ENCODE measurements around the gene HPSE. TPM values are rescaled to one million over a fixed set of nuclear protein-coding genes. Genes with fewer than 3 reads are reported as not detected.

HPSE gene
- total RNA-seq, 4 donors from 2014 or later, result 0.42 to 1.5 (median 0.88) TPM

DNA sequence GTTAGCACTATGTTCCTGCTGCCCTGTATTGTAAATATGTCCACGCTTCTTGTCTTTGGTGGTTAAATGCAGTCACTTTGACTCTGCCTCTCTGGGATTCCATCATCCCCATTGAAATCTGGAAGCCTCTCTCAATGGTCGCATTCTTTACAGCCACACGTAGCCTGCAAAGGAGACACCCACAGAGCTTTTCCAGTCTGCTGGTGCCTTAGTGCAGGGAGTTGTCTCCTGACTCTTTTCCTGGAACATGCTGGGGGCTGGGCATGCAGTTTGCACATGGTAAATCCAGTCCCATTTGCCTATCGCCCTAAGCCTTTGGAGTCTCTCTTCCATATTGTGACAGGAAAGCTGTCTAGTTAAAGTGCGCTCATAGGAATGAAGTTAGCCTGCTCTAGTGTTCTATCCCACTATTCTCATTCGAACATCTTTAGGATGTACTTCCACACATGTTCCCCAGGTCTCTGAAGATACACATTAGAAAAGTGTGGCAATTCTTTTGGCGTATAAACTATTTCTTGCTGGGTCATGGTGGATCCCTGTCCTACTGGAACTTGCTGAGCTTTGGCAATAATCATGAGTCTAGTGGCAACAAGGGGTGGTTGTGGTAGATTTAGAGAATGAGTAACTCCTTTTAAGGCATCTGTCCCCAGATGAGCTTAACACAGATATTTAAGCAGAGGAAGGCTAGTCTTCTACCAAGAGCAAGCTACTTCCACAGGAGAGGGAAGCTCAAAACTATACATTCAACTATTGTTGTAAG is 83.8 kb downstream of the HPSE start:
- DNase-seq (ENCODE audit: extremely low spot score), result no peak
- H3K4me3 ChIP-seq, result no peak overlapping the region
- H3K9me3 ChIP-seq, result no peaks in the 10 kb centered on the region
- 88% methylated on average over 7 of the region's 7 CpGs for WGBS
- intact Hi-C loops (cut with DNase I), result no loop called here
- H3K27me3 ChIP-seq, result no peaks in the 10 kb centered on the region
- peaks cover 0 to 7% (median 5%) of the 10 kb centered on the region in 4 donors for H3K4me1 ChIP-seq
- no peak overlapping the region for H3K27ac ChIP-seq (replicated peaks in 1 of 4)
- TF ChIP-seq, protein P1, sequence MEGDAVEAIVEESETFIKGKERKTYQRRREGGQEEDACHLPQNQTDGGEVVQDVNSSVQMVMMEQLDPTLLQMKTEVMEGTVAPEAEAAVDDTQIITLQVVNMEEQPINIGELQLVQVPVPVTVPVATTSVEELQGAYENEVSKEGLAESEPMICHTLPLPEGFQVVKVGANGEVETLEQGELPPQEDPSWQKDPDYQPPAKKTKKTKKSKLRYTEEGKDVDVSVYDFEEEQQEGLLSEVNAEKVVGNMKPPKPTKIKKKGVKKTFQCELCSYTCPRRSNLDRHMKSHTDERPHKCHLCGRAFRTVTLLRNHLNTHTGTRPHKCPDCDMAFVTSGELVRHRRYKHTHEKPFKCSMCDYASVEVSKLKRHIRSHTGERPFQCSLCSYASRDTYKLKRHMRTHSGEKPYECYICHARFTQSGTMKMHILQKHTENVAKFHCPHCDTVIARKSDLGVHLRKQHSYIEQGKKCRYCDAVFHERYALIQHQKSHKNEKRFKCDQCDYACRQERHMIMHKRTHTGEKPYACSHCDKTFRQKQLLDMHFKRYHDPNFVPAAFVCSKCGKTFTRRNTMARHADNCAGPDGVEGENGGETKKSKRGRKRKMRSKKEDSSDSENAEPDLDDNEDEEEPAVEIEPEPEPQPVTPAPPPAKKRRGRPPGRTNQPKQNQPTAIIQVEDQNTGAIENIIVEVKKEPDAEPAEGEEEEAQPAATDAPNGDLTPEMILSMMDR (IDR thresholded peaks at IDR 0.05), result no peak
- no peak for TF ChIP-seq POLR2A (IDR thresholded peaks at IDR 0.05; ENCODE audit: low read depth)
- TF ChIP-seq EP300 (IDR thresholded peaks at IDR 0.05), result no peak
- no peak for TF ChIP-seq POLR2AphosphoS5 (IDR thresholded peaks at IDR 0.05)
- H3K36me3 ChIP-seq, result no peaks in the 10 kb centered on the region

DNA sequence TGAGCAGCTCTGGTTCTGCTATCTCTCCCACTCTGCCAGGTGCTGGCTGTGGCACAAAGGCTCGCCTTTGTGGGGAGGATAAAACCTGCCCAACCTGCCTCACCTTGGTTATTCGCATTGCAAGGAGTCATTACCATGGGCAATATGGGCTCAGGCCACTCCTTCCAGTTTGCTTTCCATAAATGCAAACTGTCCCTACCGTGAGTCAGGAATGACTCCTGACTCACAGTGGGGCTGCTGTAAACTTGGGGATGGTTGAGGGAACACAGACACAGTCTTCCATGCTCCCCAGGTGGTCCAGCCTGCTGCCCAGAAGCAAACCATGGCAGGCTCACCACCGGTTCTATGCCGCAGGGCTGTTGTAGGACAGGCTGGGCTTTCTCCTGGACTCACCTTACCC is 86.2 kb downstream of the HPSE start:
- WGBS, result 85% methylated on average over 3 of the region's 5 CpGs
- TF ChIP-seq EP300 (IDR thresholded peaks at IDR 0.05) (no peak), POLR2AphosphoS5 (IDR thresholded peaks at IDR 0.05) (no peak), POLR2A (IDR thresholded peaks at IDR 0.05; ENCODE audit: low read depth) (no peak)
- TF ChIP-seq, protein P1 (IDR thresholded peaks at IDR 0.05), result no peak
- Histone ChIP-seq H3K4me3 (no peak overlapping the region), H3K4me1 (no peaks in the 10 kb centered on the region), H3K27me3 (no peaks in the 10 kb centered on the region), H3K36me3 (no peaks in the 10 kb centered on the region), H3K27ac (replicated peaks in 1 of 4) (no peak overlapping the region), H3K9me3 (no peaks in the 10 kb centered on the region)
- no peak for DNase-seq (ENCODE audit: extremely low spot score)
- intact Hi-C loops (cut with DNase I), result loop anchor here (5.0 kb wide), 1 partner anchor 131 kb away; no protein-coding TSS in a partner anchor

DNA sequence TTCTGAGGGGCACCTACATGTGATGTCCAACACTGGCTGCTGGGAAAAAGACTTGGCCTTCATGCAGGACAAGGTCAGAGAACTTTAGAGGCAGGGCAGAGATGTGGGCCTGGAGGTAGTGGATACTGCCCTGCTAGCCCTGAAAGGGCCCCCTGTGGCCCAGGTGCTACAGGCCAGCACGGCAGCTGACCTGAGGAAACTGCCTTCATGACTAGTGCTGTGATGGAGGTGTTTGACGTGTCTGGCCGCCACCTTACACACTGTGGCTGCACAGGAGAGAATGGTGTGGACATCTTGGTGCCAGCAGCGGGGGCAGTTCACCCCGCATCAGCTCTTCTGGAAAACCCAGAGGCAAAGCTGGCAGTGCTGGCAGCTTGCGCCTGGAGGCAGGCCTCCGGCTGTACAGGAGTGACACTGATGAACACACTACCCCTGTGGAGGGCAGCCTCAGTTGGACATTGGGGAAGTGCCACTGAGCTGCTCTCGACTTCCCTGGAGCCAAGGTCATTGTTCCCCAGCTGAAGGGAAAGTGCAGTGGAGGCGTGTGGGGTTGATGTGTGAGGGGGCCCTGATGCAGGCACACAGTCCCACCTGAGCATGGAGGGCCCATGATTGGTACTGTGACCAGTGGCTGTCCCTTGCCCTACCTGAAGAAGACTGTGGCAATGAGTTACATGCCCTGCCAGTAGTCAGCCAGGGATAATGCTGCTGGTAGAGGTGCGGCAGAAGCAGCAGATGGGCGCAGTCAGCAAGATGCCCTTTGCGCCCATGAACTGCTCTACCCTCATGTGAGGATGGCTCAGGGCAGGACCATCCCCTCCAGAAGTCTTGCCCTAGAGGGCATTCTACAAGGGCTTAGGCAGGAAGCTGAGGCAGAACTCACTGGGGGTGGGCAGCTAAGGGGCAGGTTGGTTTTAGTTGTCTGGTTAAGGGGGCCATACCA is 87.0 kb downstream of the HPSE start:
- intact Hi-C loops (cut with DNase I), result loop anchor here (5.0 kb wide), 1 partner anchor 130 kb away; no protein-coding TSS in a partner anchor
- no peak for DNase-seq (ENCODE audit: extremely low spot score)

More for the DNA sequence above, 87.0 kb downstream of the HPSE start:
- H3K36me3 ChIP-seq, result no peaks in the 10 kb centered on the region
- no peak overlapping the region for H3K27ac ChIP-seq (replicated peaks in 1 of 4)
- H3K4me3 ChIP-seq, result no peak overlapping the region
- no peaks in the 10 kb centered on the region for H3K27me3 ChIP-seq
- TF ChIP-seq POLR2AphosphoS5 (IDR thresholded peaks at IDR 0.05), result no peak
- no peak for TF ChIP-seq EP300 (IDR thresholded peaks at IDR 0.05)
- TF ChIP-seq POLR2A (IDR thresholded peaks at IDR 0.05; ENCODE audit: low read depth), result no peak
- TF ChIP-seq, protein P1 (IDR thresholded peaks at IDR 0.05), result no peak
- H3K4me1 ChIP-seq, result no peaks in the 10 kb centered on the region
- WGBS, result 87% methylated on average over 12 of the region's 12 CpGs
- no peaks in the 10 kb centered on the region for H3K9me3 ChIP-seq

Small RNA genes within 50 kb of the gene (small RNA-seq; reads per million reads assigned to genes)
- 0 reads per million in 3 donors for gene AC114781.5

Other genes with a start within 250 kb of the HPSE start
- 1 to 10 TPM in 3 of 4 donors, under 1 TPM in 1; 0.78 to 3.5 (median 2.0) TPM for gene PLAC8, start 220.1 kb downstream of the HPSE start, total RNA-seq
- 1 to 10 TPM; 4.6 to 6.5 (median 5.4) TPM for gene COQ2, start 50.0 kb downstream of the HPSE start, total RNA-seq
- gene HELQ, start 121.0 kb upstream of the HPSE start, total RNA-seq, result 10 to 100 TPM in 3 of 4 donors, 1 to 10 TPM in 1; 7.8 to 15.9 (median 12.3) TPM
- 10 to 100 TPM; 15.7 to 30.3 (median 22.3) TPM for gene MRPS18C, start 121.2 kb upstream of the HPSE start, total RNA-seq
- gene ABRAXAS1, start 150.3 kb upstream of the HPSE start, total RNA-seq, result 10 to 100 TPM in 3 of 4 donors, 1 to 10 TPM in 1; 9.3 to 13.5 (median 10.8) TPM
- 1 to 10 TPM; 3.7 to 7.5 (median 5.4) TPM for gene GPAT3, start 201.3 kb upstream of the HPSE start, total RNA-seq